Psoas muscle (tissue), 8 donors: ENCODE results near the gene DAAM2. TPM values are rescaled to one million over a fixed set of nuclear protein-coding genes. Genes with fewer than 3 reads are reported as not detected.

Source experiments
- ATAC-seq, 4 donors: fragments of 200-7000 bp; cut with Tn5 transposase; one replicate each; pipeline ENCODE4 v1.9.1; 2020; ENCODE audit warnings: moderate library complexity in 3 of 4, mild to moderate bottlenecking in 2 of 4
- DNase-seq, 2 donors: peaks; one replicate each; pipeline ENCODE4 v3.0.0-alpha.2; 2020
- H3K27ac ChIP-seq: fragments of 200-600 bp; one replicate; pipeline ENCODE4 v1.8.0; 2022
- H3K27me3 ChIP-seq, 3 donors: fragments of 200-600 bp in 1 of 3; one replicate each; pipeline versions ENCODE4 v1.6.1 to v1.8.0; 2013 to 2022; ENCODE audit warnings: low read length in 2 of 3, mild to moderate bottlenecking in 2 of 3, moderate library complexity in 1 of 3; ENCODE audit not compliant: insufficient read depth in 3 of 3
- H3K36me3 ChIP-seq, 2 donors: fragments of 200-600 bp in 1 of 2; one replicate each; pipeline versions ENCODE4 v1.6.1 to v1.8.0; 2013 to 2022; ENCODE audit warnings: low read depth in 1 of 2, mild to moderate bottlenecking in 1 of 2, moderate library complexity in 1 of 2; ENCODE audit not compliant: insufficient read depth in 1 of 2
- H3K4me1 ChIP-seq: fragments of 200-600 bp; one replicate; pipeline ENCODE4 v1.8.0; 2022
- H3K4me3 ChIP-seq: fragments of 200-600 bp; one replicate; pipeline ENCODE4 v1.8.0; 2022; ENCODE audit warnings: mild to moderate bottlenecking
- H3K9me3 ChIP-seq: fragments of 200-600 bp; one replicate; pipeline ENCODE4 v1.8.0; 2022
- WGBS, 3 donors: extraction: QIAGEN DNeasy Blood & Tissue Kit; methylation state at CpG; one replicate each; pipeline versions ENCODE4 v1.1.6 to v1.1.7; 2013; 5-methylcytosine and 5-hydroxymethylcytosine counted together
- intact Hi-C, 2 donors: fragments of 100-400 bp; cut with DNase I; formaldehyde crosslinking; loops; one replicate each; pipeline versions ENCODE4 v1.11.0 to v1.14.2; 2022
- polyA plus RNA-seq, 3 donors: library from polyadenylated mRNA; stranded (reverse); fragments of 200-250 nt; gene quantifications; one replicate each; pipeline ENCODE4 v1.2.3, GENCODE V29; 2013
- total RNA-seq, 4 donors: library from RNA; stranded (reverse); fragmentation: NEBNext Ultra II Directional in 2 of 4; extraction: Animal tissue kit (Norgen Biotek cat#: 25700) in 2 of 4; gene quantifications; one replicate each; pipeline versions ENCODE4 v1.2.1 to v1.2.4, GENCODE V29; 2021 to 2023
- TF ChIP-seq, protein P1 (sequence below): fragments of 200-600 bp; IDR thresholded peaks from one replicate; pipeline ENCODE4 v1.8.0; 2022; ENCODE audit warnings: antibody characterized with exemption
- donor health status: healthy with polysubstance abuse.
- donor health status: DM: no; HTN: no; CAD: no; lungs with moderate emphysema.
- donor health status: Bipolar disorder and iron deficiency.
- donor health status: healthy.
- donor health status: DM: yes; HTN: yes; CAD: no.
- donor health status: DM: no; HTN: no; CAD: no.
- donor health status: DM: no; HTN: no; CAD: no.
- donor health status: DM: yes; HTN: yes; CAD: no.

DAAM2 gene
- total and polyA plus RNA-seq, 7 donors: 7.0 to 67.1 (median 26.5) TPM

DNA sequence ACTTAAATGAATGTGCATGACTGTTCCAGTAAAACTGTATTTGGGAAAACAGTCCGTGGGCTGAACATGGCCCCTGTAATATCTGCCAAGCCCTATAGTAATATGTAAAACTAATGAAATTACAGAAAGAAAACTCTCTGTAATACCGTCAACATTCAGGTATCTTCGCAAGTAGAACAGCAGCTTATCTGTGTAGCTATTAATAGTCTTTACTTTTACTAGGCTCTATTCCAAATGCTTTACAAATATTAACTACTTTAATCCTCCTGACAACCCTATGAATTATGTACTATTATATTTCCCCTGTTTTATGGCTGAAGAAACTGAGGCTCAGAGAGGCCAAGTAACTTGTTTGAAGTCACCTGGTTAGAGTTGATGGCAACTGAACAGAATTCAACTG lies 57.1 kb downstream of the DAAM2 start:
- intact Hi-C loops: no loop called here
- Histone ChIP-seq H3K36me3 (no peaks in the 10 kb centered on the region), H3K4me3 (no peak overlapping the region)

DNA sequence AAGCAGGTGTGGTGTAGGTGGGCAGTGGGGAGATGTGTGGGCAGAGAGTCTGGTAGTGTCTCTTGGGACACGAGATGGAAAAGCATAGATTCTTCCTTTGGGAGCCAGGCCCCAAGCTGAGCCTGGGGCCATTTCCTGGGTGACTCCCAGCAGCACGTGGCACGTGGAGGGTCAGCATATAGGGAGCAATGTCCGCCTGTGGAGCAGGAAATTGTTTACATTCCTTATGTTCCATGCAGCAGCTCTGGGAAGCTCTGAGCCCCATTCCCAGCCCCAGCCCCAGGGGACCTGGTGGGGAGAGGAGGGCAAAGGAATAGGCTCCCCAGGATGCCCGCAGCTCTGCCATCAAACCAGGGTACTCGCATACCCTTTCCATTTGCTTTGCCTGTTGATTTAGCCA lies 57.6 kb downstream of the DAAM2 start:
- Histone ChIP-seq H3K27ac (no peak overlapping the region), H3K36me3 (no peaks in the 10 kb centered on the region), H3K4me1 (peaks cover 16% of the 10 kb centered on the region), H3K4me3 (no peak overlapping the region), H3K9me3 (no peaks in the 10 kb centered on the region), H3K27me3 (no peaks in the 10 kb centered on the region)
- TF ChIP-seq, protein P1, sequence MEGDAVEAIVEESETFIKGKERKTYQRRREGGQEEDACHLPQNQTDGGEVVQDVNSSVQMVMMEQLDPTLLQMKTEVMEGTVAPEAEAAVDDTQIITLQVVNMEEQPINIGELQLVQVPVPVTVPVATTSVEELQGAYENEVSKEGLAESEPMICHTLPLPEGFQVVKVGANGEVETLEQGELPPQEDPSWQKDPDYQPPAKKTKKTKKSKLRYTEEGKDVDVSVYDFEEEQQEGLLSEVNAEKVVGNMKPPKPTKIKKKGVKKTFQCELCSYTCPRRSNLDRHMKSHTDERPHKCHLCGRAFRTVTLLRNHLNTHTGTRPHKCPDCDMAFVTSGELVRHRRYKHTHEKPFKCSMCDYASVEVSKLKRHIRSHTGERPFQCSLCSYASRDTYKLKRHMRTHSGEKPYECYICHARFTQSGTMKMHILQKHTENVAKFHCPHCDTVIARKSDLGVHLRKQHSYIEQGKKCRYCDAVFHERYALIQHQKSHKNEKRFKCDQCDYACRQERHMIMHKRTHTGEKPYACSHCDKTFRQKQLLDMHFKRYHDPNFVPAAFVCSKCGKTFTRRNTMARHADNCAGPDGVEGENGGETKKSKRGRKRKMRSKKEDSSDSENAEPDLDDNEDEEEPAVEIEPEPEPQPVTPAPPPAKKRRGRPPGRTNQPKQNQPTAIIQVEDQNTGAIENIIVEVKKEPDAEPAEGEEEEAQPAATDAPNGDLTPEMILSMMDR: no peak
- WGBS, 3 donors: 74 to 89% (median 78%) methylated on average over 6 of the region's 6 CpGs
- DNase-seq (no peak), ATAC-seq (no peak)
- intact Hi-C loops: no loop called here

More for the DNA sequence above, 57.1 kb downstream of the DAAM2 start:
- Histone ChIP-seq H3K27me3 (no peaks in the 10 kb centered on the region), H3K27ac (no peak overlapping the region), H3K9me3 (no peaks in the 10 kb centered on the region), H3K4me1 (peaks cover 16% of the 10 kb centered on the region)
- WGBS, 3 donors: 57 to 82% (median 60%) methylated on average over 3 of the region's 3 CpGs
- DNase-seq (no peak), ATAC-seq (no peak)
- TF ChIP-seq, protein P1: no peak

DNA sequence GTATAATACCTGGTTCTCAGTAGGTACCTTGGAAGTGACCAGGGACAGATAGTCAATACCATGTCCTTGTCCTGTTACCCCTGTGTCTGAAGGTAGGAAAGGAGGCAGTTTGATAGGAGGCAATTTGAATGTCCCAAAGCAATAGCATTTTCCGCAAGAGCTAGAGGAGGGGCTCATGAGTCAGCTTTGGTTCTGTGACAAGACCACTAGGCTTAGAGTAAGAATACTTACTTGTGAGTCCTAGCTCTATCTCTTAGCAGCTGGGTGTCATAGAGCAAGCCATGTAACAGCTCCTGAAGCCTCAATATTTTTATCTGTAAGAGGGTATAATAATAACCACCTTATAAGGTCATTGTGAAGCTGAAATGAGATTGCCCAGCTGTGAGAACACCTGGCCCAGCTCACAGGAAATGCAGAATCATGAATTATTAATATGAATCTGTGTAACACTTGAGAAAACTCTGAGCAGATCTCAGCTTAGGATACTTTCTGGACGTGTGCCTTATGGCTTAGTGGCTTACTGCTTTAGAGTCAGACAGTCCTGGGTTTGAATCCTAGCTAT lies 58.6 kb downstream of the DAAM2 start:
- Histone ChIP-seq H3K36me3 (no peaks in the 10 kb centered on the region), H3K27ac (no peak overlapping the region), H3K4me1 (peaks cover 16% of the 10 kb centered on the region), H3K9me3 (no peaks in the 10 kb centered on the region), H3K4me3 (no peak overlapping the region), H3K27me3 (no peaks in the 10 kb centered on the region)
- TF ChIP-seq, protein P1: no peak
- DNase-seq (no peak), ATAC-seq (peak in 1 of 4 donors; percentile 7)
- WGBS, 3 donors: 62 to 74% (median 71%) methylated on average over 2 of the region's 2 CpGs
- intact Hi-C loops: no loop called here

DNA sequence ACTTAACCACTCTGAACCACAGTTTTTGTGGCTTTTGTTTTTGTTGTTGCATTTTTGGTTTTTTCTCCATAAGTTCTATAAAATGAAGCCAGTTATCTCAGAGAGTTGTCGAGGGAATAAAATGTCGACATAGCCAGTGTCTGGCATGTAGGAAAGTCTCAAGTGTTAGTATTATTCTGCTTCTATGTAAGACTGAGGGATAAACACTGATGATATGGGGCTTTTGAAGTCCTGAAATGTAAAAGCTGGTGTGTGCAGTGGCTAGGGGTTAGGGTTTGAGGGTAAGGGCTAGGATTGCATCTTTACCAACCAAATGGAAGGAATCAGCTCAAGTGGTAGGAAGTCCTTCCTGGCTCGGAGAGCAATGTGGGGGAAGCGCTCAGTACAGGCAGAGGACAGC lies 59.2 kb downstream of the DAAM2 start:
- TF ChIP-seq, protein P1: no peak
- DNase-seq (no peak), ATAC-seq (no peak)
- peaks cover 16% of the 10 kb centered on the region for H3K4me1 ChIP-seq
- no peaks in the 10 kb centered on the region for H3K27me3 ChIP-seq
- peaks cover 0 to 1% of the 10 kb centered on the region in 2 donors for H3K36me3 ChIP-seq
- 79 to 89% (median 81%) methylated on average over 4 of the region's 4 CpGs for WGBS, 3 donors
- H3K4me3 ChIP-seq: no peak overlapping the region
- H3K27ac ChIP-seq: no peak overlapping the region
- intact Hi-C loops: no loop called here
- H3K9me3 ChIP-seq: no peaks in the 10 kb centered on the region

DNA sequence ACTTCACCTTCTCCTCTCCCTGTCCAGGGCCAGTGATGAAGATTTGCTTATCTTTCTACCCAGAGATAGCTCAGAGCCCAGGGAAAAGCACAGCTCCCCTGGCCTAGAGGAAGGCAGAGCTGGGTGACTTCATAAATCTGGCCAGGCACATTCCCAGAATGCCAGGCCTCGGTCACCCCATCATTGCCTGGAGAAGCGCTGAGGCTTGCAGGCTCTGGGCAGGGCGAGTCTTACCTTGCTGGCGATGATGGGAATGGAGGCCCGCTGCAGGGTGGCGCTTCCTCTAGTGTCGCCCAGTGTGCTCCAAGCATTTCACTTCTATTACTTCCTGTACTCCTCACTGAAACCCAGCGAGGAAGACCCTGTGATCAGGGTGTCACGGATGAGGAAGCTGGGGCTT lies 60.1 kb downstream of the DAAM2 start:
- no peak for ATAC-seq
- Histone ChIP-seq H3K36me3 (peaks cover 0 to 11% of the 10 kb centered on the region in 2 donors), H3K4me1 (peaks cover 16% of the 10 kb centered on the region), H3K9me3 (no peaks in the 10 kb centered on the region), H3K27me3 (no peaks in the 10 kb centered on the region), H3K27ac (no peak overlapping the region), H3K4me3 (no peak overlapping the region)
- intact Hi-C loops: no loop called here
- 81 to 88% (median 83%) methylated on average over 9 of the region's 9 CpGs for WGBS, 3 donors
- TF ChIP-seq, protein P1: no peak
- no peak for DNase-seq
